ENCODE data around the gene STK10. TPM values are rescaled to one million over a fixed set of nuclear protein-coding genes. Genes with fewer than 3 reads are reported as not detected.

Gene STK10
- total and polyA plus RNA-seq, 2 of the 8 experiments (the other 6 are each of a cell fraction or from before 2014, with no cell fraction given) = 10.5 to 21.4 TPM

DNA sequence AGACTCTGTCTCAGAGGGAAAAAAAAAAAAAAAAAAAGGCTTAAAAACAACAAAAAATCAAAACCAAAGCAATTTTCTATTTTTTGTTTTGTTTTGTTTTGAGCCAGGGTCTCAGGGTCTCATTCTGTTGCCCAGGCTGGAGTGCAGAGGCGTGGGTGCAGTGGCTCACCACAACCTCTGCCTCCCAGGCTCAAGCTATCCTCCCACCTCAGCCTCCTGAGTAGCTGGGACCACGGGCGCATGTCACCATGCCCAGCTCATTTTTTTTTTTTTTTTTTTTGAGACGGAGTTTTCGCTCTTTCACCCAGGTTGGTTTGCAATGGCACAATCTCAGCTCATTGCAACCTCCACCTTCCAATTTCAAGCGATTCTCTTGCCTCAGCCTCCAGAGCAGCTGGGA lies 5.7 kb downstream of the STK10 start (continued):
- TF ChIP-seq, protein P1, sequence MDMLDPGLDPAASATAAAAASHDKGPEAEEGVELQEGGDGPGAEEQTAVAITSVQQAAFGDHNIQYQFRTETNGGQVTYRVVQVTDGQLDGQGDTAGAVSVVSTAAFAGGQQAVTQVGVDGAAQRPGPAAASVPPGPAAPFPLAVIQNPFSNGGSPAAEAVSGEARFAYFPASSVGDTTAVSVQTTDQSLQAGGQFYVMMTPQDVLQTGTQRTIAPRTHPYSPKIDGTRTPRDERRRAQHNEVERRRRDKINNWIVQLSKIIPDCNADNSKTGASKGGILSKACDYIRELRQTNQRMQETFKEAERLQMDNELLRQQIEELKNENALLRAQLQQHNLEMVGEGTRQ (IDR thresholded peaks at IDR 0.05; ENCODE audit: low read length) = no peak

Data from H1 (cell line).